Liver (tissue), 9 donors: ENCODE data around the gene RERE. TPM values are rescaled to one million over a fixed set of nuclear protein-coding genes. Genes with fewer than 3 reads are reported as not detected.

ENCODE experiments used
- DNase-seq: peaks from one replicate; pipeline ENCODE4 v3.0.0-alpha.2; 2017; ENCODE audit warnings: low spot score
- H3K27ac ChIP-seq, 2 donors: one replicate each; pipeline ENCODE4 v1.7.0; 2013; ENCODE audit warnings: inconsistent platforms in 2 of 2, low read length in 2 of 2, control low read depth in 1 of 2, low read depth in 1 of 2, mild to moderate bottlenecking in 1 of 2
- H3K27me3 ChIP-seq, 4 donors: one replicate each; pipeline versions ENCODE4 v1.6.1 to v1.7.0; 2013; ENCODE audit warnings: low read length in 3 of 4, inconsistent platforms in 1 of 4, mild to moderate bottlenecking in 1 of 4, moderate library complexity in 1 of 4; ENCODE audit not compliant: control insufficient read depth in 4 of 4, insufficient read depth in 4 of 4
- H3K36me3 ChIP-seq, 4 donors: one replicate each; pipeline versions ENCODE4 v1.6.1 to v1.7.0; 2013; ENCODE audit warnings: low read length in 3 of 4, mild to moderate bottlenecking in 3 of 4, low read depth in 1 of 4, moderate library complexity in 1 of 4; ENCODE audit not compliant: control insufficient read depth in 4 of 4, insufficient read depth in 3 of 4
- H3K4me1 ChIP-seq, 4 donors: one replicate each; pipeline versions ENCODE4 v1.6.1 to v1.7.0; 2013; ENCODE audit warnings: low read length in 3 of 4, mild to moderate bottlenecking in 3 of 4, moderate library complexity in 1 of 4; ENCODE audit not compliant: control insufficient read depth in 4 of 4, insufficient read depth in 4 of 4
- H3K4me3 ChIP-seq, 3 donors: one replicate each; pipeline versions ENCODE4 v1.6.1 to v1.7.0; 2013; ENCODE audit warnings: low read length in 3 of 3, control low read depth in 1 of 3, low read depth in 1 of 3, mild to moderate bottlenecking in 1 of 3
- H3K9ac ChIP-seq, 2 donors: one replicate each; pipeline ENCODE4 v1.7.0; 2013; ENCODE audit warnings: low read length in 2 of 2, mild to moderate bottlenecking in 2 of 2, moderate library complexity in 2 of 2, control low read depth in 1 of 2, low read depth in 1 of 2
- H3K9me3 ChIP-seq, 4 donors: one replicate each; pipeline versions ENCODE4 v1.6.1 to v1.7.0; 2013; ENCODE audit warnings: low read length in 3 of 4; ENCODE audit not compliant: control insufficient read depth in 4 of 4
- ATF3 ChIP-seq: IDR thresholded peaks from 2 replicates; pipeline ENCODE4 v1.6.1; 2016; ENCODE audit warnings: antibody characterized with exemption
- EGR1 ChIP-seq, 2 donors: IDR thresholded peaks; 2 replicates each; pipeline ENCODE4 v1.6.1; 2016 to 2018; ENCODE audit warnings: antibody characterized with exemption in 2 of 2, low read depth in 2 of 2
- FOXA1 ChIP-seq: IDR thresholded peaks from 2 replicates; pipeline ENCODE4 v1.6.1; 2016; ENCODE audit warnings: antibody characterized with exemption
- FOXA2 ChIP-seq: IDR thresholded peaks from 2 replicates; pipeline ENCODE4 v1.6.1; 2016; ENCODE audit warnings: antibody characterized with exemption
- GABPA ChIP-seq, 2 donors: IDR thresholded peaks in 1 of 2; conservative IDR thresholded peaks in 1 of 2; 2 replicates each; pipeline ENCODE4 v1.6.1; 2016; ENCODE audit warnings: antibody characterized with exemption in 2 of 2, mild to moderate bottlenecking in 1 of 2, moderate library complexity in 1 of 2
- HNF4A ChIP-seq, 2 donors: conservative IDR thresholded peaks; 2 replicates each; pipeline ENCODE4 v1.6.1; 2016; ENCODE audit warnings: antibody characterized with exemption in 2 of 2, mild to moderate bottlenecking in 2 of 2
- JUND ChIP-seq, 2 donors: IDR thresholded peaks; 2 replicates each; pipeline ENCODE4 v1.6.1; 2016; ENCODE audit warnings: antibody characterized with exemption in 2 of 2
- MAX ChIP-seq: IDR thresholded peaks from 2 replicates; pipeline ENCODE4 v1.6.1; 2016; ENCODE audit warnings: antibody characterized with exemption
- NR2F2 ChIP-seq: IDR thresholded peaks from 2 replicates; pipeline ENCODE4 v1.6.1; 2016; ENCODE audit warnings: antibody characterized with exemption
- RAD21 ChIP-seq, 2 donors: IDR thresholded peaks; 2 replicates each; pipeline ENCODE4 v1.6.1; 2016; ENCODE audit warnings: antibody characterized with exemption in 2 of 2, mild to moderate bottlenecking in 2 of 2
- REST ChIP-seq: IDR thresholded peaks from 2 replicates; pipeline ENCODE4 v1.6.1; 2016; ENCODE audit warnings: antibody characterized with exemption, mild to moderate bottlenecking
- RXRA ChIP-seq, 2 donors: IDR thresholded peaks; 2 replicates each; pipeline ENCODE4 v1.6.1; 2017 to 2018; ENCODE audit warnings: antibody characterized with exemption in 2 of 2, mild to moderate bottlenecking in 1 of 2
- SP1 ChIP-seq: IDR thresholded peaks from 2 replicates; pipeline ENCODE4 v1.6.1; 2018; ENCODE audit warnings: antibody characterized with exemption, mild to moderate bottlenecking
- TAF1 ChIP-seq: conservative IDR thresholded peaks from 2 replicates; pipeline ENCODE4 v1.6.1; 2016; ENCODE audit warnings: antibody characterized with exemption, mild to moderate bottlenecking
- YY1 ChIP-seq: IDR thresholded peaks from 2 replicates; pipeline ENCODE4 v1.6.1; 2016; ENCODE audit warnings: antibody characterized with exemption, mild to moderate bottlenecking
- ZBTB33 ChIP-seq: IDR thresholded peaks from 2 replicates; pipeline ENCODE4 v1.6.1; 2016; ENCODE audit warnings: antibody characterized with exemption
- WGBS: extraction: QIAGEN DNeasy Blood & Tissue Kit; methylation state at CpG from one replicate; pipeline ENCODE4 v1.1.7; 2013; 5-methylcytosine and 5-hydroxymethylcytosine counted together
- polyA plus RNA-seq, 2 donors: library from polyadenylated mRNA; stranded (reverse) in 1 of 2; unstranded in 1 of 2; fragments of 200-250 nt in 1 of 2; fragments of >200 nt in 1 of 2; fragmentation: Nextera tagmentation in 1 of 2; extraction: Ambion mirVana in 1 of 2; gene quantifications; one replicate each; pipeline versions ENCODE4 v1.2.1 to v1.2.3, GENCODE V29; 2013 to 2015
- total RNA-seq, 2 donors: library from RNA; depleted of rRNA; stranded (reverse); fragments of >200 nt; gene quantifications; one replicate each; pipeline ENCODE4 v1.2.3, GENCODE V29; 2014
- donor health status: healthy.
- donor health status: healthy.
- donor health status: healthy.
- donor health status: healthy.
- donor health status: healthy.

Gene RERE
- total and polyA plus RNA-seq, 4 donors = 9.8 to 49.1 (median 24.8) TPM

GRCh38 chr1:8536515-8536914, 280.9 kb downstream of the RERE start:
- peaks cover 0 to 3% (median 0%) of the 10 kb centered on the region in 4 donors for H3K36me3 ChIP-seq
- H3K4me1 ChIP-seq = peaks cover 0 to 3% (median 0%) of the 10 kb centered on the region in 4 donors
- WGBS = 91% methylated on average over 2 of the region's 2 CpGs
- TF ChIP-seq RXRA (IDR thresholded peaks at IDR 0.05) (no peak), FOXA1 (no peak)
- no peak overlapping the region for H3K27ac ChIP-seq
- no peak overlapping the region for H3K4me3 ChIP-seq
- no peaks in the 10 kb centered on the region for H3K27me3 ChIP-seq
- H3K9me3 ChIP-seq = no peaks in the 10 kb centered on the region
- DNase-seq = no peak
- no peak overlapping the region for H3K9ac ChIP-seq

DNA sequence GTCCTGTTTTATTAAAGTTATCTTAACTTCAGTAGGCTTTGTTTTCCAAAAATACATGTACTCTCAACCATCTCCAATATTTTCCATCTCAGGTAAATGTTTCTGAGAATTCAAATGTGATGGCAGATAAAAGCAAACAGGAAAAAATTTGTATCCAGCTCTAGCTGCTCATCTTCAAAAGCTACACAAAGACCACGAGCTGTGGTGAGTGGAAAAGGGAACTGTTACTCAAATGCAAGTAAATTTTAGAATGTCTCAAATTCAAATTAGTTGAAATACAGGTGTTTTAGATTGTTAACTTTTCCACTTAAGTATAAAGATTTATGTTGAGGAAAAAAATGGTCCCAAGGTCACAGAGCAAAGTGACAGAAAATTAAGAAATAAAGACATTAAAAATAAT, 283.5 kb downstream of the RERE start:
- 85% methylated on average over 1 of the region's 1 CpG for WGBS
- Histone ChIP-seq H3K9me3 (no peaks in the 10 kb centered on the region), H3K9ac (no peak overlapping the region), H3K27ac (no peak overlapping the region), H3K4me1 (peaks cover 0 to 3% (median 0%) of the 10 kb centered on the region in 4 donors), H3K4me3 (no peak overlapping the region), H3K27me3 (no peaks in the 10 kb centered on the region), H3K36me3 (peaks cover 0 to 3% (median 0%) of the 10 kb centered on the region in 4 donors)
- TF ChIP-seq TAF1 (no peak), ZBTB33 (no peak), FOXA2 (no peak), RXRA (IDR thresholded peaks at IDR 0.05) (no peak), RAD21 (IDR thresholded peaks at IDR 0.05) (no peak), YY1 (no peak), MAX (no peak), NR2F2 (no peak), REST (no peak), SP1 (no peak), ATF3 (no peak), JUND (IDR thresholded peaks at IDR 0.05) (no peak), EGR1 (IDR thresholded peaks at IDR 0.05; ENCODE audit: low read depth in 2 of 2) (no peak), GABPA (IDR thresholded peaks at IDR 0.05 in 1 of 2, conservative IDR thresholded peaks at IDR 0.05 in 1 of 2) (no peak), HNF4A (conservative IDR thresholded peaks at IDR 0.05) (no peak)
- DNase-seq = no peak
